Measurements from ENCODE around the gene SSBP4.

GRCh38 chr19:18465964-18466339, 46.8 kb downstream of the SSBP4 start:
- TF ChIP-seq CTCF (IDR thresholded peaks at IDR 0.05) = no peak
- TF ChIP-seq POLR2A (IDR thresholded peaks at IDR 0.05) = no peak
